Dedifferentiated amniotic fluid mesenchymal stem cell (primary cell): Measurements from ENCODE around the gene TGFB3.
"Not testable (repeated sequence)": the region's sequence is repeated elsewhere in the genome, so short reads cannot be mapped to it uniquely, and the experiment has no call there.

Source experiments
- DNase-seq: peaks from one replicate; pipeline ENCODE4 v3.0.0-alpha.2; 2016; ENCODE audit errors: extremely low spot score

Gene TGFB3

DNA sequence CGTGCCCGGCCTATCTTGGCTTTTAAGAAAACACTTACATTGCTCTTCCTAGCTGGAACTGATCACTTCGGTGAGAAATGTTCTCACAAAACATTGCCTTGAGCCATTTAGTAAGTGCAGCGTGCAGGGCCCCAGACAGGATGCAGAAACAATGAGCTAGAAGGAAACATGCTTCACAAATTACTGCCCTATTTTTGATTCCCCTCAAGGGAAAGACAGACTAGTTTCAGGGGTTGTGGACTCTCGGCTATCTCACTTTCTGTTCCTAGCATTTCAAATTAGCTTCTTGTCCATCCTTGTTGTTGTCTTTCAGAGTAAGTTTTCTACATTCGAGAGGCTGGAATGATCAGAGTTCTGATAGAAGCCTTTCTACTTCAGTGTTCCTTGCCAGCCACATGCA, 21.6 kb downstream of the TGFB3 start:
- no peak for DNase-seq

DNA sequence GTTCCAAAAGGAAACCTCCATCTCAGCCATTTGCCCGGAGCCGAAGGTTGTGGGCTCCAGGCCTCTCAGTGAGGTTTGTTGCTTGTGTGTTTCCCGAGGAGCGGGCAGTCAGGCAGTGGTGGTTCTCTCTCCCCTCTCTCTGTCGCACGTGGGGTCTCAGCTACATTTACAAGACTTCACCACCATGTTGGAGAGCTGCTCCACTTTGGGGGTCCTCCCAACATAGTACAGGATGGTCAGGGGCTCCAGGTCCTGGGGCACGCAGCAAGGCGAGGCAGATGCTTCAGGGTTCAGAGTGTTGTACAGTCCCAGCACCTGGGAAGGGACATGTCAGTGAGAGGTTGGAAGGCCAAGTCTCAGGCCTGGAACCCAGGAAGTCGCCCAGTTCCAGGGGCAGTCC, 22.8 kb downstream of the TGFB3 start:
- no peak for DNase-seq

DNA sequence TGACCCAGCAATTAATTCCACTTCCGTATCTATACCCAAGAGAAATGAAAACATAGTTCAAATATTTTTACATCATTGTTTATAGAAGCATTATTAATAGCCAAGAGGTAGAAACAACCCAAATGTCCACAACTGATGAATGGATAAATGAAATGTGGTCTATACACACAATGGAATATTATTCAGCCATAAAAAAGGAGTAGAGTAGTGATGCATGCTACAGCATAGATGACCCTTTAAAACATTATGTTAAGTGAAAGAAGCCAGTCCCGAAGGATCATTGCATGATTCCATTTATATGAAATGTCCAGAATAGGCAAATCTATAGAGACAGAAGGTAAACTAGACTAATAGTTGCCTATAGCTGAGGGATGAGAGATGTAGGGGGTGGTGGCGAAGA, 29.3 kb downstream of the TGFB3 start:
- no peak for DNase-seq

DNA sequence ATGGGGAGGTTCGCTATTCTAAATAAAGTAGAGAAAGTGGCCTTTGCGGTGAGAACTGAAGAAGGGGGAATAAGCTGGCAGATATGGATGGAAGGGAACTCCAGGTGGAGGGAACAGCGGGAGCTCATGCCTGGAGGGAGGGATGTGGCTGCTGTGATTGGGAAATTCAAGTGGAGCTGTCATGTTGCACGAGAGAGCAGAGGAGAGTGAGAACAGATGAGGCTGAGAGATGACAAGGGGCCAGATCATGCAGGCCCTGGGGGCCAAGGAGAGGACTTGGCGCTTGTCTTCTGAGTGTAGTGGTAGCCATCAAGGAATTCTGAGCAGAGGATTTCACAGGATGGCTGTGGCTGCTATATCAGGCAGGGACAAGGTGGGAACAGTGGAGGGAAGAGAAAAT, 35.0 kb downstream of the TGFB3 start:
- no peak for DNase-seq

DNA sequence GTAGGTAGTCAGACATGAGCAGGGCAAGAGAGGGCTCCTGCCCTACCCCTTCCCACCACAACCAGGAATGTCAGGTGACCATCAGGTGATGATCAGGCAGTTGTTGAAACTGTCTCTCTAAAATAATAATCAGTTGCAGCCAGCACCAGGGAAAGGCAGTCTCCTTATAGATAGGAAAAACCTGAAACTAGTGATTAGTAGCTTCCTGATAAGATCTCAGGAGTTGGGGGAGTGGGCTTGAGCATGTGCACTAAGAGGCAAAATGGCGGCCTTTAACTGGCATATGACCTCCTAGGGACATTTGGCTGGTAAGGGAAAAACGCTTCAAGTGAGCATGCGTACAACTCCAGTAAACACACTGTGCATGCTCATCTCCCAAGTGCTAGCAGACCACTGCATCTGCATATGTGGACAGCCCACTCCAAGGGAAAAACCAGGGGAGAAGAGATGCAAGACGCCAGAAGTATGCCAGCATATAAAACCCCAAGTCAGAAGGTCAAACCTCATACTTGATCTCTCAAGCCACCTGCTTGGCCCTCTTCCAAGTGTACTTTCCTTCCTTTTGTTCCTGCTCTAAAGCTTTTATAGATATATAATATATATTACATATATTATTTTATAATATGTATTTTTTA, 37.1 kb downstream of the TGFB3 start:
- DNase-seq, result no peak

DNA sequence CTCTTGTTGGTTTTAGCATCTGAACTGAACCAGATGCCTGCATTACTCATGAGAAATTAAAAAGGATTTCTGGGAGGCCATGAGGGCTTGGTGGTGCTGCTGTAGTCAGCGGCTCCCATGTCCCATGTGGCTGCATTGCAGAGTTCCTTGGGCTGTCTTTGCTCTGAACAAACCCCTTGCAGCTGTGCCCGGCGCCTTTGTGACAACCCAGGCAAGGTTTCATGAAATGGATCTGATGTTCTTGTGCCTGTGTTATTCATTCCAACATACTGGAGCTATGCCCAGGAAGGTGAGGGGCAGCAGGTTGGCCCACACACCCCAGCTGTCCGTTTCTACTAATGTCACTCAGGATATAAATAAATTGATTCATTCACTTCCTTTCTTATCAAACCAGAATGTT, 40.8 kb downstream of the TGFB3 start:
- DNase-seq, result no peak

DNA sequence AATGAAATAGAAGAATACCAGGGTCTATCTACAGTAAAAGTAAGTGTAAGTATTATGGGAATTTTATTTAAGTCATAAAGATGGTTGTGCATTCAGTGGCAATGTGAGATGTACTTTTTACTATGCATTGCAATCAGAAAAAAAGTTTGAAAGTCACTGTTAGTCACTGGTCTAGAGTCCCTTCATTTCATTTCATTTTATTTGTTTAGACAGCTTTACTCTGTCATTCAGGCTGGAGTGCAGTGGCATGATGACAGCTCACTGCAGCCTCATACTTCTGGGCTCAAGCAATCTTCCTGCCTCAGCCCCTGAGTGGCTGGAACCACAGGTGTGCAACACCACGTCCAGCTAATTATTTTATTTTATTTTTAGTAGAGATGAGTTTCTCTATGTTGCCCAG, 42.6 kb downstream of the TGFB3 start:
- no peak for DNase-seq

DNA sequence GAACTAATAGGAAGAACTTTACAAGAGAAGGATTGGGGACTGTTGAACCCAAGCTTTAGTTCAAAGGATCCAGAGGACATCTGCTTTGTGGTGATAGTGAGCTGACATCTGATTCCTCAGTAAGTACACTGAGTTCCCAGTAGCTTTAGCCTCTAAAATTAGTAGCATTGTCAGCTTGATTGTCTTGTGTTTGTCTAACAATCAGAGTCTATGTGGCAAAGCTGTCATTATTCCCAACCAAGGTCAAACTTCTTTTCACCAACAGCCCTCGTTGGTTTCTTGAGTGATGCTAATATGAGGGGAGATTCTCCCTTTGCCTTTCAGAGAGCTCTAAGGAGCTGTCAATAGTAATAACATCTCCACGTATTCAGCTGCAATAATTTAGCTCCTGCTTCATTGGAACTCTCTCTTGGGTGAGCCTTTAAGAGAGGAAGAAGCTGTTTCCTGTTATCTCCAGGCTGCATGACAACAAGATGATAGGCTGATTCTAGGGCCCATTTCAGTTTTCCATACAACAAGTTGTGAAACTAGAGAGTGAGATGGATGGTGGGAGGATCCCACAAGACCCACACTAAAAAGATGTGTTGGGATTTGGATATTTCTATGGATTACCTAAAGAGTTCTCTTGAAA, 46.7 kb downstream of the TGFB3 start:
- no peak for DNase-seq

DNA sequence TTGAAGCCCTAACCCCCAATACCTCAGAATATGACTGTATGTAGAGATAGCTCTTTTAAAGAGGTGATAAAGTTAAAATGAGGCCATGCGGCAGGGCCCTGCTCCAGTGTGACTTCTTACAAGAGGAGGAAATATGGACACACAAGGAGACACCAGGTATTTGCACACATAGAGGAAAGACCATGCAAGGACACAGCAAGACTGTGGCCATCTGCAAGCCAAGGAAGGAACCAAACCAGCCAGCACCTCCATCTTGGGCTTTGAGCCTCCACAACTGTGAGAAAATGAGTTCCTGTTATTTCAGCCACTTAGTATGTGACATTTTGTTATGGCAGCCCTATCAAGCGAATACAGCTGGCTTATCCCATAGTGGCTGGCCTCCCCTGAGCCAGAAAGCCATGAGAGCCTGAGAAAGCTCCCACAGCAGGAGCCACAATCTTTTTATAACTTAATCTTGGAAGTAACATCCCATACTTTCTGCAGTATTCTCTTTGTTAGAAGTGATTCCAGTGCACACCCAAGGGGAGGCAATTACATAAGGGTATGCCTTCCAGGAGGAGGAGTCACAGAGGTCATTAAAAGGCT, 48.0 kb downstream of the TGFB3 start:
- no peak for DNase-seq

DNA sequence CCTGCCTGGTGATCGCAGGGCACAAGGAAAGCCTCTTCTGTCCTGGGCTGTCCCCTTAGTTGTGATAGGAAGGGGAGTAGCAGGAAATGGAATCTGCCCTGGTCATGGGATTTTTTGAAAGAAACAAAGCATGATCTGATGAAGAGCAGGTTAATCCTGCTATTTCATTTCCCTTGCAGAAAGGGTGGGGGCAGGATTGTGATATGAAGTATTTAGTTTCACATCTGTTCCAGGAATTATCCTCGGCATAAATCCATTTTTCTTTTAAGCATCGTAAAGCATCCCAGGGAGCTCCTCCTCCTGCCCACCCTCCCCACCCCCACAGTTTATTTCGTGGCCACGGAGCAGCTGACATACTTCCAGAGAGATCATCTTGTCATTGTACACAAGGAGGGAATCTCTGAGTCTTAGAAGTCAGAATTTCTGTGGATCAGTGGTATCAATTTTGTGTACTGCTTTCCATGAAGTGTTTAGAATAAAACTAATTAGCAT, 53.1 kb downstream of the TGFB3 start:
- DNase-seq, result no peak

DNA sequence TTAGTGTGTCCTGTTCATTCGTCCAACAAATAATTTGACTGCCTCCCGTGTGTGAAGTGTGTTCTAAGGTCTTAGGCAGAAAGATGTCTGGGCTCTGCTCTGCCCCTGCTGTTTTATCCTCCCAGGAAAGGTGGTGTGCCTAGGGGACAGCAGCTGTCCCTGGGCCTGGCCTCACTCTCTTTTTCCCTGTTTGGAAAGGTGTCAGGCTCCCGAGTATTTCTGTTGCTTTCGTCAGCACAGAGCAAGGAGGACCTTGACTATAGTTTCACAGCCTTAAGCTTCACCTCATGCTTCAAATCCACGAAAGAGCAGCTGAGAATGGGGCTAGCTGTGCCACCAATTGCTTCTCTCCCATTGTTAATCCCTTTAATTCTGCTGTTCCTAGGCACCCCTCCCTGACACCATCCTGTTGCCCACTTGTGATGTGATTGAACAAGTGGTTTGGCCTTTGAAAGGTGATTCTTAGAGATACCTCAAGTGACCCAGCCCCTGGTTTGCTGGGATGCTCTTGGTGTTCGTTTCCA, 54.2 kb downstream of the TGFB3 start:
- DNase-seq, result no peak

DNA sequence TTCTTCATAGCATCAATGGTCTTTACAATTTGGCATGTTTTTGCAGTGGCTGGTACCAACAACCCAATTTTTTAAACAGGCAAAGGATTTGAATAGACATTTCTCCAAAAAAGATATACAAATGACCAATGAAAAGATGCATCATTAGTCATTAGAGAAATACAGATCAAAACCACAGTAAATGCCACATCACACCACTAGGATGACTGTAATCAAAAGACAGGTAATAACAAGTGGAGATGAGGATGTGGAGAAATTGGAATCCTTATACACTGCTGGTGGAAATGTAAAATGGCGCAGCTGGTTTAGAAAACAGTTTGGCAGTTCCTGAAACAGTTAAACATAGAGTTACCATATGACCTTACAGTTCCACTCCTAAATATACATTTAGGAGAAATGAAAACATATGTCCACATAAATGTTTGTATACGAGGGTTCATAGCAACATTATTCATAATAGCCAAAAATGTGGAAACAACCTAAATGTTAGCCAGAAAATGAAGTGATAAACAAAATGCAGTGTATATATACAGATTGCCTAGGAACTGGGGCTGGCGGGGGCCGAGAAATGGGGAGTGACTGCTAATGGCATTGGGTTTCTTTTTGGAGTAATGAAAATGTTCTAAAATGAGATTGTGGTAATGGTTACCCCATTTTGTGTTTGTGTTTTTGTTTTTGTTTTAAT, 55.2 kb downstream of the TGFB3 start:
- no peak for DNase-seq

DNA sequence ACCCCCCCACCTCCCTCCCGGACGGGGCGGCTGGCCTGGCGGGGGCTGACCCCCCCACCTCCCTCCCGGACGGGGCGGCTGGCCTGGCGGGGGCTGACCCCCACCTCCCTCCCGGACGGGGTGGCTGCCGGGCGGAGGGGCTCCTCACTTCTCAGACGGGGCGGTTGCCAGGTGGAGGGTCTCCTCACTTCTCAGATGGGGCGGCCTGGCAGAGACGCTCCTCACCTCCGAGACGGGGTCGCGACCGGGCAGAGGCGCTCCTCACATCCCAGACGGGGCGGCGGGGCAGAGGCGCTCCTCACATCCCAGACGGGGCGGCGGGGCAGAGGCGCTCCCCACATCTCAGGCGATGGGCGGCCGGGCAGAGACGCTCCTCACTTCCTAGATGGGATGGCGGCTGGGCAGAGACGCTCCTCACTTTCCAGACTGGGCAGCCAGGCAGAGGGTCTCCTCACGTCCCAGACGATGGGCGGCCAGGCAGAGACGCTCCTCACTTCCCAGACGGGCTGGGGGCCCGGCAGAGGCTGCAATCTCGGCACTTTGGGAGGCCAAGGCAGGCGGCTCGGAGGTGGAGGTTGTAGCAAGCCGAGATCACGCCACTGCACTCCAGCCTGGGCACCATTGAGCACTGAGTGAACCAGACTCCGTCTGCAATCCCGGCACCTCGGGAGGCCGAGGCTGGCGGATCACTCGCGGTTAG, 56.5 kb downstream of the TGFB3 start:
- DNase-seq, result not testable (repeated sequence)

DNA sequence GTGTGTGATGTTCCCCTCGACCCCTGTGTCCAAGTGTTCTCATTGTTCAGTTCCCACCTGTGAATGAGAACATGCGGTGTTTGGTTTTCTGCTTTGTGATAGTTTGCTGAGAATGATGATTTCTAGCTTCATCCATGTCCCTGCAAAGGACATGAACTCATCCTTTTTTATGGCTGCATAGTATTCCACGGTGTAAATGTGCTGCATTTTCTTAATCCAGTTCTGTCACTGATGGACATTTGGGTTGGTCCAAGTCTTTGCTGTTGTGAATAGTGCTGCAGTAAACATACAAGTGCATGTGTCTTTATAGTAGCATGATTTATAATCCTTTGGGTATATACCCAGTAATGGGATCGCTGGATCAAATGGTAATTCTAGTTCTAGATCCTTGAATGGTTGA, 61.4 kb downstream of the TGFB3 start:
- not testable (repeated sequence) for DNase-seq

DNA sequence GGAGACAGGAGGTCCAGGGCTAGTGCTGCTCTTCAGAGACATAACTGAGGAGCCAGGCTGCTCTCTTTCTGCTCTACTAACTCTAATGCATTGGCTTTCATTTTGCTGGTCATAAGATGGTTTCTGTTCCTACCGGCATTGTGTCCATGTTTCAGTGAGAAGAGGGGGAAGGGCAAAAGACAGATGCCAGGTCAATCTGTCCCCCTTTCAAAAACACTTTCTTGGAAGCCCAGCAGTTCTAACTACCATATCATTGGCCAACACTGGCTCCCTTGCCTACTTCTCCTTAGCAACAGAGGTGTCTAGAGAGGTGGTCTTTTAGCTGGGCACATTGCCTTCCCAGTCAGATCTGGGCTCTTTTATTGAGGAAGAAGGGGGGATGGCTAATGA, 63.9 kb downstream of the TGFB3 start:
- no peak for DNase-seq

DNA sequence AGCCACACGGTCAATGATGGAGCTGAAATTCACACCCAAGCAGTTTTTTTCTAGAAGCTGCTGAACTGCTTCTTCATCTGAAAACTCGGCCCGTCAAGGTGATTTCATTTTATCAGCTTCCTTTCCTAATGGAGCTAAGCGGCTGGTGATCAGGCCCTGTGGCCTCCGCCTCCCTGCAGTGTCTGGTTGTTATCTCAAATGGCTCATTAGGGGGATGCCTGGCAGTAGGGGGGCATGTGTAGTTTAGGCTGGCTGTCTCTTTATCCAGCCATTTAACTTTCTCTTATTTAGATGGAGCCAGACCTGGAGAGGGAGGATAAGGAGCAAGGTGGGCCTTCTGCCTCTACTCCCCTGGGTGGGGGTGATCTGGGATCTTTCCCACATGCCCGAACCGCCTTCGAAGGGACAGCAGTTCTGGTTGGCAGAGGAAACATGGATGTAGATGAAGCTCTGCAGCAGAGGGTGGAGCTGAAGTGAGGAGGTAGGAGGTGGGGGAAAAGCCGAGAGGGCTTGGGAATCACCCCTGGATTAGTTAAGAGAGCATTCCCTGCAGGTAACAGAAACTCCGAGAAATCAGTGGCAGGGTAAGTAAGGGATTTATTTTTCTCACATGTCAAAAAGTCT, 64.4 kb downstream of the TGFB3 start:
- no peak for DNase-seq

DNA sequence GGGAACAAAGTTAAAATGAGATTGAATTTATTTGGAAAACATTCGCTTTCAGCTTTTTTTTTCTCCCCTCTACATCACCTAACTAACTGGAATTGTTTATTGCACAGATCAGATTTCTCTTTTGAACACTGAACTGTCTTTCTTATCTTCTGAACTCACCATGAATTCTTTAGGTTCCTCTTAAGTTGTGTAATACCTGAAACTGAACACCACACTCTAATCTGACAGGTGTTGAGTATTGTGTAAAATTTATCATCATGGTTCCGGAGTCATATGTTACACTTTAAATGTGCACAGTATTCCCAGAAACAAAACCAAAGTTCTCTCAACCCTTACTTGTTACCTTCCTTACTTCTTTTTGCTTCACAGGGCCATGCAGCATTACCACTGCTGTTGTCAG, 66.8 kb downstream of the TGFB3 start:
- no peak for DNase-seq

DNA sequence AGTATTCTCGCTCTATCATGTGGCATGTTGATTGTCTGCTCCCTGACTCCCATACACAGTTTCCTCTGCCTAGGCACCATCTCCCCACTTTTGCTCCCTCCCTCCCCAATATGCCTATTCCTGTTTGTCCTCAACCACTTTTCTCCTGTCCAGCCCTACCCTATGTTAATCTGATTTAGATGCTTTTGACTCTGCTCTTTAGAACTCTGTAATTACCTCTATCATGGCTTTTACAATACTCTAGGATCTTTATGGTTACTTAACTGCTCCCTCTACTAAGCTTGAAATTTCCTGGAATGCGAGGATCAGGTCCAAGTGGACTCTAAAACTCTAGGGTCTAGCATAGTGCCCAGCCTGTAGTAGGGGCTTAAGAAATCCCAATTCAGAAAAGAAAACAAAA, 68.6 kb downstream of the TGFB3 start:
- no peak for DNase-seq

DNA sequence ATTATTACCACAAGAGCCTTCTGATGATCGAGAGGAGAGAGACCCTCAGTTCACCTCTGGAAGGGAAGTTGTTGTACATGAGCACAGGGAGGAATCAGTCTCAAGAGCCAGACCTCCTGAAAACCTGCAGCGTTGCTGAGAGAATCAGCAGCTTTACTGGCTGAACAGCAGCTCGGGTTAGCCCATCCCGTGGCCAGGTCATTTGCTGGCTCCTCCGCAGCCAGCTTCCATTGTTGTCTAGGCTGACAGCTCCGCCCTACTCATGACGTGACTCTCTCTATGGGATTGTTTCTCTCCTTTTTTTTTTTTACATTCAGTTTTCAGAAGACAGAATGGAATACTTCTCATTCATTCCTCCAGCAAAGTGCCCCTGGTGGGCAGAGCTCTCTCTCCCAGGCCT, 69.9 kb downstream of the TGFB3 start:
- no peak for DNase-seq

DNA sequence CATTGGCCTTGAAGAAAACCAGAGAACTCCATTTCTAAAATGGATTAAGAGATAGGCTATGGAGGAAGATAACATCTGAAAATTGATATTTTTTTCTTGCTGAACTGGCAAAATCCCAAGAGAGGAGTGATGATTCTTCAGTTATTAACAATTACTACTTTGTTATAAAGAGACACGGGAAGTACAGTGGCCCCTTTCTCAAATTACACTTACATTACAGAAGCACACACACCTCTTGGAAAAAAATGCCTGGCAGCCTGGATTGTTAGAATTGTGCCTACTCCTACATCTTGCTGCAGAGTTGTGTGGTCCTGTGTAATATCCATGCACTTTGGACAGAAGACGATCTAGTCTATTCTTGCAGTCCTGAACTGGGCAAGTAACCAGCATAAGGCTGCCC, 71.7 kb downstream of the TGFB3 start:
- no peak for DNase-seq

DNA sequence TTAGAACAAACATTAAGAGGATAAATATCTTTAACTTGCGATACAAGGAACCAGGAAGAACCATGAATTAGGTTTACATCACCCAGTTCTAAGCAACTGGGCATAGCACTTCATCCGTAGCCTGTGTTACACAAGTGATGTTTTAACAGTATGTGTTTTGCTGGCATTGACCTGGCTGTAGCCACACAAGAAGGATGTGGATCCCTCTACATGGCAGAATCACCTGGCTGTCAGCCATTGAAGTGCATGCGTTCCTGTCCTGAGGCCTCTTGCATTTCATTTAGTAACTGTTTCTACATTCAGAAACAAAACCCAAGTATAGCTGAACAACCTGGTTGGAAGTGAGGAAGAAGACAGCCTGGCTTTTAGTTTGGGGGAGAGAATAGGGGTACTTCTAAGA, 72.2 kb downstream of the TGFB3 start:
- no peak for DNase-seq
